ENCODE results near the gene CFAP251.
A peak's percentile ranks its signal among the peaks of the same experiment; 100 is the strongest.
"Not testable (repeated sequence)": the region's sequence is repeated elsewhere in the genome, so short reads cannot be mapped to it uniquely, and the experiment has no call there.

Gene CFAP251

GRCh38 chr12:121888478-121889273, 29.7 kb upstream of the CFAP251 start, which contains the start of gene PSMD9:
PSMD9 (plus strand) TSS chr12:121888790; CDS start chr12:121888857, 67 bp downstream.
- H3K4me3 ChIP-seq (ENCODE audit: low read length): peak within 1 kb of the TSS; percentile 96
- peak within 1 kb of the TSS; percentile 99 for H3K9ac ChIP-seq (ENCODE audit: low read length)
- H3K27me3 ChIP-seq (ENCODE audit: control insufficient read depth, insufficient read depth, low read length): no peaks in the 10 kb centered on the region
- H3K36me3 ChIP-seq (ENCODE audit: control insufficient read depth, insufficient read depth, low read length): no peaks in the 10 kb centered on the region
- H3K27ac ChIP-seq (ENCODE audit: low read depth, low read length): peak within 1 kb of the TSS; percentile 98
- peaks cover 9% of the 10 kb centered on the region for H3K4me1 ChIP-seq (ENCODE audit: control insufficient read depth, insufficient read depth, low read length)

- Histone ChIP-seq H3K27me3 (ENCODE audit: control insufficient read depth, insufficient read depth, low read length) (no peaks in the 10 kb centered on the region), H3K27ac (ENCODE audit: low read depth, low read length) (peak overlapping the region; percentile 98), H3K9ac (ENCODE audit: low read length) (peak overlapping the region; percentile 99), H3K4me1 (ENCODE audit: control insufficient read depth, insufficient read depth, low read length) (peaks cover 9% of the 10 kb centered on the region), H3K4me3 (ENCODE audit: low read length) (peak overlapping the region; percentile 96), H3K36me3 (ENCODE audit: control insufficient read depth, insufficient read depth, low read length) (no peaks in the 10 kb centered on the region)
Measured at GRCh38 chr12:121889274-121889624, 29.1 kb upstream of the CFAP251 start.

- H3K4me1 ChIP-seq (ENCODE audit: control insufficient read depth, insufficient read depth, low read length); H3K36me3 ChIP-seq (ENCODE audit: control insufficient read depth, insufficient read depth, low read length); H3K27ac ChIP-seq (ENCODE audit: low read depth, low read length); H3K27me3 ChIP-seq (ENCODE audit: control insufficient read depth, insufficient read depth, low read length): not testable (repeated sequence)
- peak overlapping the region; percentile 99 for H3K9ac ChIP-seq (ENCODE audit: low read length)
- peak overlapping the region; percentile 96 for H3K4me3 ChIP-seq (ENCODE audit: low read length)
Measured at GRCh38 chr12:121889661-121890060, 28.7 kb upstream of the CFAP251 start.

- Histone ChIP-seq H3K36me3 (ENCODE audit: control insufficient read depth, insufficient read depth, low read length) (peaks cover 10% of the 10 kb centered on the region), H3K4me1 (ENCODE audit: control insufficient read depth, insufficient read depth, low read length) (peaks cover 9% of the 10 kb centered on the region), H3K27ac (ENCODE audit: low read depth, low read length) (no peak overlapping the region), H3K9ac (ENCODE audit: low read length) (no peak overlapping the region), H3K4me3 (ENCODE audit: low read length) (no peak overlapping the region), H3K27me3 (ENCODE audit: control insufficient read depth, insufficient read depth, low read length) (no peaks in the 10 kb centered on the region)
Measured at GRCh38 chr12:121892673-121893561, 25.5 kb upstream of the CFAP251 start.

GRCh38 chr12:121893961-121894460, 24.4 kb upstream of the CFAP251 start:
- Histone ChIP-seq H3K27ac (ENCODE audit: low read depth, low read length) (no peak overlapping the region), H3K36me3 (ENCODE audit: control insufficient read depth, insufficient read depth, low read length) (peaks cover 12% of the 10 kb centered on the region), H3K4me3 (ENCODE audit: low read length) (no peak overlapping the region), H3K4me1 (ENCODE audit: control insufficient read depth, insufficient read depth, low read length) (peaks cover 9% of the 10 kb centered on the region), H3K9ac (ENCODE audit: low read length) (no peak overlapping the region), H3K27me3 (ENCODE audit: control insufficient read depth, insufficient read depth, low read length) (no peaks in the 10 kb centered on the region)

GRCh38 chr12:121894633-121895032, 23.8 kb upstream of the CFAP251 start:
- H3K9ac ChIP-seq (ENCODE audit: low read length): no peak overlapping the region
- peaks cover 17% of the 10 kb centered on the region for H3K36me3 ChIP-seq (ENCODE audit: control insufficient read depth, insufficient read depth, low read length)
- H3K4me1 ChIP-seq (ENCODE audit: control insufficient read depth, insufficient read depth, low read length): peaks cover 5% of the 10 kb centered on the region
- no peaks in the 10 kb centered on the region for H3K27me3 ChIP-seq (ENCODE audit: control insufficient read depth, insufficient read depth, low read length)
- no peak overlapping the region for H3K4me3 ChIP-seq (ENCODE audit: low read length)
- no peak overlapping the region for H3K27ac ChIP-seq (ENCODE audit: low read depth, low read length)

- no peaks in the 10 kb centered on the region for H3K4me1 ChIP-seq (ENCODE audit: control insufficient read depth, insufficient read depth, low read length)
- no peak overlapping the region for H3K9ac ChIP-seq (ENCODE audit: low read length)
- H3K36me3 ChIP-seq (ENCODE audit: control insufficient read depth, insufficient read depth, low read length): peaks cover 33% of the 10 kb centered on the region
- no peak overlapping the region for H3K4me3 ChIP-seq (ENCODE audit: low read length)
- H3K27ac ChIP-seq (ENCODE audit: low read depth, low read length): no peak overlapping the region
- no peaks in the 10 kb centered on the region for H3K27me3 ChIP-seq (ENCODE audit: control insufficient read depth, insufficient read depth, low read length)
Measured at GRCh38 chr12:121898287-121898686, 20.1 kb upstream of the CFAP251 start.

DNA sequence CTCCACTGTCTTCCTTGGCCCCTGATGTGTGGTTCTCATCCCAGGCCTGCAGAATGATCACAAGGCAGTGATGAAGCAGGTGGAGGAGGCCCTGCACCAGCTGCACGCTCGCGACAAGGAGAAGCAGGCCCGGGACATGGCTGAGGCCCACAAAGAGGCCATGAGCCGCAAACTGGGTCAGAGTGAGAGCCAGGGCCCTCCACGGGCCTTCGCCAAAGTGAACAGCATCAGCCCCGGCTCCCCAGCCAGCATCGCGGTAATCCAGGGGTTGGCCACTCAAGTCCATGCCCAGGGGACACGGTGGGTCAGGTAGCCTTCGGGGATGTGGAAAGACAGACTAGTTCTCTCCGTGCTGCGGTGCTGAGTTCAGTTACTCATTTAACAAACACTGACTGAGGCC, 18.8 kb upstream of the CFAP251 start:
- Histone ChIP-seq H3K27ac (ENCODE audit: low read depth, low read length) (no peak overlapping the region), H3K4me3 (ENCODE audit: low read length) (no peak overlapping the region), H3K36me3 (ENCODE audit: control insufficient read depth, insufficient read depth, low read length) (peaks cover 35% of the 10 kb centered on the region), H3K9ac (ENCODE audit: low read length) (no peak overlapping the region), H3K4me1 (ENCODE audit: control insufficient read depth, insufficient read depth, low read length) (no peaks in the 10 kb centered on the region), H3K27me3 (ENCODE audit: control insufficient read depth, insufficient read depth, low read length) (no peaks in the 10 kb centered on the region)

DNA sequence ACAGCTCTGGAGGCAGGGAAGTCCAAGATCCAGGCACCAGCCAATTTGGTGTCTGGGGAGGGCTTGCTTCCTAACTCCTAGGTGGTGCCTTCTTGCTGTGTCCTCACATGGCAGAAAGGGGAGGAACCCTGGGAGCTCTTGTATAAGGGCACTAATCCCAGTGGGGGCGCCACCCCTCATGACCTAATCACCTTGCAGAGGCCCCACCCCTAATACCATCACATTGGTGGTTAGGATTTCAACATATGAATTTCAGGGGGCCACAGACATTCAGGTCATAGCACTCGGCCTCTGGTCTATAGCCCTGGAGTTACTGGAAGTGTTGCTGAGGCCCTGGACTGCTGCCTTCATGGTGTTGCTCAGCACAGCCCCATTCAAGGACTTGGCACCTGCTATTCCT, 15.2 kb upstream of the CFAP251 start:
- Histone ChIP-seq H3K27me3 (ENCODE audit: control insufficient read depth, insufficient read depth, low read length) (no peaks in the 10 kb centered on the region), H3K36me3 (ENCODE audit: control insufficient read depth, insufficient read depth, low read length) (peaks cover 32% of the 10 kb centered on the region), H3K9ac (ENCODE audit: low read length) (no peak overlapping the region), H3K4me1 (ENCODE audit: control insufficient read depth, insufficient read depth, low read length) (no peaks in the 10 kb centered on the region), H3K4me3 (ENCODE audit: low read length) (no peak overlapping the region), H3K27ac (ENCODE audit: low read depth, low read length) (no peak overlapping the region)

DNA sequence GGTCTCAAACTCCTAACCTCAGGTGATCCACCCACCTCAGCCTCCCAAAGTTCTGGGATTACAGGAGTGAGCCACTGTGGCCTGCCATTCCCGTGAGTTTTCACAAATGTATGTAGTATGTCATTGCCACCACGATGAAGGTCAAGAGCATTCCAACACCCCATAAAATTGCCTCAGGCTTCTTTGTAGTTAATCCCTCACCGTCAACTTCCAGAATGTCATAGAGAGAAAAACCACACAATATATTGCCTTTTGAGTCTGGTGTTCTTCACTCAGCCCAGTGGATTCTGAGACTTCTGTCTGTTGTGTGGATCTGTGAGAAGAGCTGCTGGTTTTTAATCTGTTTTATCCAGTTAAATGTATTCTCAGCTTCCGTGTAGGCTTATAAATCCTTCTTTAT, 12.6 kb upstream of the CFAP251 start:
- Histone ChIP-seq H3K27ac (ENCODE audit: low read depth, low read length) (no peak overlapping the region), H3K27me3 (ENCODE audit: control insufficient read depth, insufficient read depth, low read length) (no peaks in the 10 kb centered on the region)

GRCh38 chr12:121908702-121909101, 9.7 kb upstream of the CFAP251 start:
- H3K36me3 ChIP-seq (ENCODE audit: control insufficient read depth, insufficient read depth, low read length): peaks cover 16% of the 10 kb centered on the region

More for the DNA sequence above, 12.6 kb upstream of the CFAP251 start:
- Histone ChIP-seq H3K4me3 (ENCODE audit: low read length) (no peak overlapping the region), H3K36me3 (ENCODE audit: control insufficient read depth, insufficient read depth, low read length) (peaks cover 30% of the 10 kb centered on the region), H3K9ac (ENCODE audit: low read length) (no peak overlapping the region), H3K4me1 (ENCODE audit: control insufficient read depth, insufficient read depth, low read length) (no peaks in the 10 kb centered on the region)

GRCh38 chr12:121911824-121912585, 6.4 kb upstream of the CFAP251 start:
- Histone ChIP-seq H3K4me1 (ENCODE audit: control insufficient read depth, insufficient read depth, low read length) (no peaks in the 10 kb centered on the region), H3K27me3 (ENCODE audit: control insufficient read depth, insufficient read depth, low read length) (no peaks in the 10 kb centered on the region), H3K27ac (ENCODE audit: low read depth, low read length) (no peak overlapping the region), H3K9ac (ENCODE audit: low read length) (no peak overlapping the region), H3K36me3 (ENCODE audit: control insufficient read depth, insufficient read depth, low read length) (peaks cover 15% of the 10 kb centered on the region), H3K4me3 (ENCODE audit: low read length) (no peak overlapping the region)

More at GRCh38 chr12:121908702-121909101, 9.7 kb upstream of the CFAP251 start:
- H3K9ac ChIP-seq (ENCODE audit: low read length): no peak overlapping the region
- H3K4me1 ChIP-seq (ENCODE audit: control insufficient read depth, insufficient read depth, low read length): no peaks in the 10 kb centered on the region
- no peak overlapping the region for H3K4me3 ChIP-seq (ENCODE audit: low read length)
- H3K27me3 ChIP-seq (ENCODE audit: control insufficient read depth, insufficient read depth, low read length): no peaks in the 10 kb centered on the region
- no peak overlapping the region for H3K27ac ChIP-seq (ENCODE audit: low read depth, low read length)

Measured in rectal smooth muscle tissue (tissue), 1 donor.